Dedifferentiated amniotic fluid mesenchymal stem cell (primary cell): ENCODE results near the gene RALGPS1.

ENCODE experiments used
- DNase-seq: peaks from one replicate; pipeline ENCODE4 v3.0.0-alpha.2; 2016; ENCODE audit errors: extremely low spot score

Gene RALGPS1

DNA sequence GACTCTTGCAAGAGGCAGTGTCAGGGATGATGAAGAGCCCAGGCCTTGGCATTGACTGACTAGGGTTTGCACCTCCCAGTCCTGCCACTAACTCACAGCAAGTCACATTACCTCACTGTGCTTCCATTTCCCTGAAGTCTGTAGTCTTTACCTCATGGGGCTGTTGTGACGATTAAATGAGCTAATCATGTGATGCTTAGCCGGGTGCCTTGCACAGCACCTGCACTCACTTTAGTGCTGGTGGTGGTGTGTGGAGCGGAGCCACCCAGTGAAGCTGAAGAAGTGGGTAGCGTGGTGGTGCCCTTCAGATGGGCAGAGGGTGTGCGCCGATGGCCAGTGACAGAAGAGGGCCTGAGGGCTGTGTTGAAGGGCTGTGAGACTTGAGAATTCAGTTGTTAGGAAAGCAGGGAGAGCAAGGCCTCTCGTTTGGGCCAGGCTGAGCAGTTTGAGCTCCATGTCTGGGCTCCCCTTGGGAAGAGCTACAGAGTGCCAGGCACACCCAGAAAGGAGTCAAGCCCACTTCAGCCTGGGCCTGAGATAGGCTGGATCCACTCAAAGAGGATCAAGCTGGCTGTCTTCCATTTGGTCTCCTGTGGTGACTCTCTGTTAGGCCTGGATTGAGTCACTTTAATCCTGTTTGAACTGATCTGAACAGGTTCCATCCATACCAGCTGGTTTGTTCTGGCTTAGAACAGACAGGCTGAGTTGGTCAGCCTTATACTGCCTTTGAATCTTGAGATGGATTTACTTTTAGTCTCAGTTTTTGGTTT lies 42.5 kb downstream of the RALGPS1 start:
- DNase-seq: peak; percentile 39

DNA sequence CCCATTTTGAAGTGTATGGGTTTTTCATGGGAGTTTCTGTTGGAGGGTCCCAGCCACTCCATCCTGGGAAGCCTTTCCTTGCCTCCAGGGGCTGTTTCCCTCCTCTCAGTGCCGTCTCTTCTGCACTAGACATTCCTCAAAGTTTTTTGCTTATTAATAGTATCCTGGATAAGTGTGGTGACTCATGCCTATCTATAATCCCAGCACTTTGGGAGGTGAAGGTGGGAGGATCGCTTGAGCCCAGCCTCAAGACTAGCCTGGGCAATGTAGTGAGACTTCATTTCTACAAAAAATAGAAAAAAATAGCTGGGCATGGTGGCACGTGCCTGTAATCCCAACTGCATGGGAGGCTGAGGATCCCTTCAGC lies 43.1 kb downstream of the RALGPS1 start:
- DNase-seq: peak; percentile 49

DNA sequence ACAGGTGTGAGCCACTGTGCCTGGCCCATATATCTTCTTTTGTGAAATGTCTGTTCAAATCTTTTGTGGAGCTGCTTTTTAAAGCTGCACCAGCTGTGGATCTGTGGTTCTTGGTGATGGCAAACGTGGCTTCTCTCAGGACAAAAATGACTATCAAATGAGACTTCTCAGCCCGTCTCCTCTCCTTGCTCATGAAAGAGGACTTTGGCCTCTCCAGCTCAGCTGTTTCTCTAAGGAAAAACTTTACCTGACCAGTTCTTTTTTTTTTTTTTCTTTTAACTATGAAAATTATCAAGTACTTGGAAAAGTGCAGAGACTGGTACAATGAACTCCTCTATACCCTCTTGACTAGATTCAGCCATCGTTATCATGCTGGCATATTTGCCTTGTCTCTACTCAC lies 44.8 kb downstream of the RALGPS1 start:
- DNase-seq: no peak

DNA sequence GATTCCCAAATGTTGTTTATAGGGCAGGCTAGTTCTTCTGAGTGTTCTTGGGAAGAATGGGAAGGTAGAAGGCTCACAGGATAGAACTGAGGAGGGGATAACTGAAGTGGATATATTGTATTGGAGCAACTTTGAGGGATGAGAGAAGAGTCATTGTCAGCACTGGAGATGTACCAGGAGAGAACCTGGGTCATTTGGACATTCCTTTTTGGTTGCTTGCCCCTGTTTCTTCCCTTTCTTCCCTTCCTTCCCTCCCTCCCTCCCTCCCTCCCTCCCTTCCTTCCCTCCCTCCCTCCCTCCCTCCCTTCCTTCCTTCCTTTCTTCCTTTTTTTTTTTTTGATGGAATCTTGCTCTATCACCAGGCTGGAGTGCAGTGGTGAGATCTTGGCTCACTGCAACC lies 45.3 kb downstream of the RALGPS1 start:
- DNase-seq: no peak

DNA sequence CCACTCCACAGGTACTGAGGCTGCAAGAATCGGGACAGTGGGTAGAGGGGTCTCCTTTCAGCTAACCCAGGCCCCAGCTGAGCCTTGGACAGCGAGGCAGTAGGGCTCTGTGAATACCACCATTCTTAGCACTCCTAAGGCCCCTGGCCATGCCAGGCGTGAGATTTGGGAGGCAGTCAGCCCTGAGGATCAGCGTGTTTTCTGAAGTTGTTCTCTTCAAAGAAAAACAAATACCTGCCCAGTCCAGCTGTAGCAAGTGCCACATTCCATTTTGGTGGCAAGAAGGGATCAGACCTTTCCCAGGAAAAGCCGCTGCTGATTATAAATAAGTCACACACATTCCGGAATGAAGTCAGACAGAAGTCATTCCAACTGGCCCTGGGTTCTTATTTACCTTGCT lies 47.8 kb downstream of the RALGPS1 start:
- no peak for DNase-seq

DNA sequence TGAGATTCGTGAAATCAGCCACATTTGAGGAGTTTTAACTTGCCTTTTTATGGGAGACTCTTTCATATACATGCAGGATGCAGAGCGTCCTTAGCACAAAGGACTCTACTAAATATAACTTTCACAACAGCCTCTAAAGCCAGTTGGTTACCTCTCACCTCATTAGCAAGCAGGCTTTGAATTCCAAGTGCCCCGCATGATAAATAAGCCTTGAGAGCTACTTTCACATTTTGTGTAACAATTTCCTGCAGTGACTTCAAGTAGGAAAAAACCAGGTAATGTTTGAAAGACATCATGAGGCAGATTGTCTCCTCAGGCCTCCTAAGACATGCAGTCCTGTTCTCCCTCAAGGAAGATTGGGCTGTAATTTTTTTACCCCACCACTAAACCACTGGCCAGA lies 50.5 kb downstream of the RALGPS1 start:
- no peak for DNase-seq

DNA sequence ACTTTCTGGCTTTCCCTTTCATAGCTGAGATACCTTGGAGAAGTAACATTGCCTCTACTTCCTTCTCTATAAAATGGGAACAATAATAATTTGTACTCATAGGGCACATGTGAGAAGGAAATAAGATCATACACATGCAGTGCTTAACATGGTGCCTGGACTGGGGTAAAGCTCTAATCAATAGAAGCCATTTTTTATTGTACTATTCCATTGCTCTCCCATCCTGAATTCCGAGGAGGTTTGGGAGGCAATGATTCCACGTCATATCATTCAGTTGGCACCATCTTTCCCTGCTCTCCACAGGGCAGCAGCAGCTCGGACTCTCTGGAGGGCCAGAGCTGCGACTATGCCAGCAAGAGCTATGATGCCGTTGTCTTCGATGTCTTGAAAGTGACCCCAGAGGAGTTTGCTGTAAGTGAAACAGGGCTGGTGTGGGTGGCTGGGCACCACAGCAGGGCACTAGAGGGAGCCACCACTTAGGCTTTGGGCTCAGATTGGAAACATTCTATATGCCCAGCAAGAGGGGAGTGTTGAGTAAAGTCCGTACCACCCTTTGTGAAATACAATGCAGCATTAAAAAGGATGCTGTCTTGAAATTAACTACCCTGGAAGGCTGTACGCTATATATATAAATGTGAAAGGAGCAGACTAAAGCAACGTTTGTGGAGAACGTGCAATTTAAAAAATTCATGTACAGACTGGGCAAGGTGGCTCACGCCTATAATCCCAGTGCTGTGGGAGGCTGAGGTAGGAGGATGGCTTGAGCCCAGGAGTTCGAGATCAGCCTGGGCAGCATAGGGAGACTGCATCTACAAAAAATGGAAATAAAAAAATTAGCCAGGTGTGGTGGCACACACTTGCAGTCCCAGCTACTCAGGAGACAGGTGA lies 51.2 kb downstream of the RALGPS1 start:
- peak; percentile 25 for DNase-seq

DNA sequence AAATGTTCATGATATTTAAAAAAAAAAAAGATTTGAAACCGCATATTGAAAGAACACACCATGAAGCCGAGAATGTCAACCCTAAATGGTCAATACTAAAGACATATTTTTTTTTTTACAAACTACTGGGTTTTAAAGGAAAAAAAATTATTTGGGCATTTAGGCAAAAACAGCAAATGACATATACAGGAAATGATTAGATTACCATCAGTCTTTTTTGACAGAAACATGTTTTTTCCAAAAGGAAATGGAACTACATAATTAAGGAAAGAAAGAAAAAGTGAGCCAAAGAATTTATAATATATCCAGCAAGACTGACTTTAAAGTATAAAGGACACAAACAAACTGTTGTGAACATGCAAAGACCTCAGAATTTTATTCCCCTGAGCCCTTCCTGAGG lies 56.7 kb downstream of the RALGPS1 start:
- no peak for DNase-seq

DNA sequence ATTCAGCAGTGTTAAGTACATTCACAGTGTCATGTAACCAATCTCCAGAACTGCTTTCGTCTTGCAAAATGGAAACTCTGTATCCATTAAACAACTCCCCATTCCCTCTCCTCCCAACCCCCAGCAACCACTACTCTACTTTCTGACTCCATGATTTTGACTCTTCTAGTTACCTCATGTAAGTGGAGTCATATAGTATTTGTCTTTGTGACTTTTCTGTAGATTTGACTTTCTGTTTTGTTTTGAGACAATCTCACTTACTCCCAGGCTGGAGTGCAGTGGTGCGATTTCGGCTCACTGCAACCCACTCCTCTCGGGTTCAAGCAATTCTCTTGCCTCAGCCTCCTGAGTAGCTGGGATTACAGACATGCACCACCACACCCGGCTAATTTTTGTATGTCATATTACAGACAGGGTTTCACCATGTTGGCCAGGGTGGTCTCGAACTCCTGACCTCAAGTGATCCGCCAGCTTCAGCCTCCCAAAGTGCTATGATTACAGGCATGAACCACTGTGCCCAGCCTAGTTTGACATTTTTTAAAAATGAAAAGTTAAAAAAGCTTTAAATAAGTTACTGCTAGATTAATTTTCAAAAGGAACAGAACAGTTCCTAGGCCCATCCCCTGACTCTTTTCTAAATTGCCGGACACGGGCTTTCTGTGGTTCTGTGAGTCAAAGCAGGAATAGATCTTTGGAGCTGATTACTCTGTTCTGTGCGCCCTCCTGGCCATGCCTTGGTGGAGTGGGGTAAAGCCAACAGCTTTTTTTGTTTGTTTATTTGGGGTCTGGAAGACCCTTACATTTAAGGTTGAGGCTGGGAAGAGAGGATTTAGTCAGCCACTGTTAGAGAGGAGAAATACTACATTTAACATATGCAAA lies 59.3 kb downstream of the RALGPS1 start:
- no peak for DNase-seq

DNA sequence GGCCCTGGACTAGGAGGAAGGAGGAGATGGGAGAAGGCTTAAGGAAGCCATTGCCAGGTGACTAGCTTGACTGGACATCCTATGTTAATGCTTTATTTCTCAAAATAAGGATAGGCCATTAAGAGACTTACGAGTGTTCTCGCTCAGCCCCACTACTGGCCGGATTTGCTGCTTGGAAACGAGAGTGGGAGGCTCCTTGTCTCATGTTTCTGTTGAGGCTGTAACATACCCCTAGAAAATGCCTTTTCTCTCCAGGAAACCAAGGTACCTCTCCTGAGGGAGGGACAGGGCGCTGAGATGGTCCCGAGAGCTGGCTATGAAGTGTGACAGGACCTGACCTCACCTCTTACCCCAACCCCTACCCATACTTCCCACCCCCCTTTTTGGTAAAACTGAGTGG lies 60.0 kb downstream of the RALGPS1 start:
- no peak for DNase-seq

DNA sequence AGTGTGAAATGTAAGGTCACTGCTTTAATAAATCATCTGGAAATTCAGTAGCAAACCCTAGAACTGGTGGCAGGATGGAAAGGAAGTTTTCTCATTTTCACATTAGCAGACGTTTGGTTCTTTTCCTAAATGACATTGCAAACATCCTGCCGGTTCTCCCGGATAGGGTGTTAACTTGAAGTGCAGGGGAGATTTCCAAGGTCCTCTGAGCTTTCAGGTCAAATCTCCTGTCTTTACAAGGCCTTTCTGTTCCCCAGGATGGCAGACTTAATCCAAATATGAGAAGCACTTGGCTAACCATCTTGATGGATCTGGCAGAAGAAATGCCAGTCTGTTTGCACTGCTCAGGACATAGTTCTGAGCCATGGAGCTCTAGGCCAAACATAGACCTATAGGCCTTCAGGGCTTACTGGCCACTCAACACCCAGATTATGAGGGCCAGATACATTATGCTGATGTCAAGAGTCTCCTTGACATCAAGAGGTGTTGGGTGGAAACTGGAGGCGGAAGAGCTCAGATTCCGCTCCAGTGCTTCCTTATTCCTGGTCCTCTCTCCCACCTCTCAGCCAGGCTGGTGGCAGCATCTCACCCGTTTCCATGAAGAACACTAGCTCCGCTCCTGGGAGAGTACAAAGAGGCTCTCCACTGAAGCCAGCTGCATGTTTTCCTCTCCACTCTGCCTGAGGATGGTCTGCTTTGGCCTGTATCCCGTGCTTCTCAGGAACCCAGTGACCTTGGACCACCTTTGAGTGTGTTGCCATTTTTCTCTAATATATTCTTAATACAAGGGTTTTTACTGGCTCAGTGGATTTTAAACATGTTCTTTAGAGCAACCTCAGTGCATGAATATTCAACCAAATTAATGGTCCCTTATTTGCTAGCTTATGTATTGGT lies 61.0 kb downstream of the RALGPS1 start:
- DNase-seq: no peak

DNA sequence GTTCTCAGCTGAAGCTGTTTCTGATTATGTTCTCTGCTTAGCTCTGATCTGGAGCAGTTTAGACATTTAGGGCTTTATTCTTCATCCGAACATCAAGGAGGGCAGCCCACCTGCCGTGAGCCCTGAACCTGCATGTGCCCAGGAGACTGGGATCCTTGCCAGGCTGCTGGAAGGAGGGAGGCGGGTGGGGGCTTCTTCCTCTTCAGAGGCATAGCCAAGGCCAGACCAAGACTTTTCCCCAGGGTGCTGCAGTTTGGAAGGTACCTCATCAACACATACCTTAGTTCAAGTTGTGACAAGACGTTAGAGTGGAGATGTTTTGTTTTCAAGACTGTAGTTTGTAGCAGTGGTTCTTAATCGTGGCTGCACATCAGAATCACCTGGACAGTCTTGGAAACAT lies 64.9 kb downstream of the RALGPS1 start:
- no peak for DNase-seq

DNA sequence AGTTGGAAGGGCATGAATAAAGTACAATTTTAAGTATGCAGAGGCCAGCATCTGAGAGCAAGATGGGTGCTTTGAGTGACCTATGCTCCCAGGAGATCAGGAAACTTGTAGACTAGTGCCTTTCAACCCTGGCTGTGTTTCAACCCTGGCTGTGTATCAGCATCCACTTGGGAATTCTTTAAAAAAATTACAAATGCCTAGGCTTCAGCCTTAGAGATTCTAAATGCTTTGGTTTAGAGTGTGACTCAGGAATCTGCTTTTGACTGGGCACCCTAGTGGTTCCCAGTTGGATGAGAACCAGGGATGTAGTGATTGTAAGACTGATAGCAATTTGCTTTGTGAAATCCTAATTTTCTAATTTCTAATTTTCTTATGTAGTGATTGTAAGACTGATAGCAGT lies 65.6 kb downstream of the RALGPS1 start:
- no peak for DNase-seq

DNA sequence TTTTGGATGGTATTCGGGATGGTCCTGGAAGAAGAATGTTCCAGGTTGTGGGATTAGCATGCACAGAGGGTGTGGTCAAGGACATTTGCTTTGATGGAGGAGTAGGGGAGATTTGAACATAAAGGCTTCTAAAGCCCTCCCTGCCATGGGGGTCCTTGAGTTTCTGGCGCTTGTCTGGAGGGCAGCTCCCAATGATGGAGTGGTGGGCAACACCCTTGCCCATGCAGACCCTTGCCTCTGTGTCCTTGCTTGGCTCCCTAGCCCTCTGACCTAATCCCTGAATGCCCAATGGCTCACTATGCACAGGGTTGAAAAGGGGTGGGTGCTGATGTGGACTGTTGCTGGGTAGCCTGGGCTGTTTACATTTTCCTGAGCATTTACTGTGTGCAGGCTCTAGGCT lies 66.6 kb downstream of the RALGPS1 start:
- DNase-seq: no peak

DNA sequence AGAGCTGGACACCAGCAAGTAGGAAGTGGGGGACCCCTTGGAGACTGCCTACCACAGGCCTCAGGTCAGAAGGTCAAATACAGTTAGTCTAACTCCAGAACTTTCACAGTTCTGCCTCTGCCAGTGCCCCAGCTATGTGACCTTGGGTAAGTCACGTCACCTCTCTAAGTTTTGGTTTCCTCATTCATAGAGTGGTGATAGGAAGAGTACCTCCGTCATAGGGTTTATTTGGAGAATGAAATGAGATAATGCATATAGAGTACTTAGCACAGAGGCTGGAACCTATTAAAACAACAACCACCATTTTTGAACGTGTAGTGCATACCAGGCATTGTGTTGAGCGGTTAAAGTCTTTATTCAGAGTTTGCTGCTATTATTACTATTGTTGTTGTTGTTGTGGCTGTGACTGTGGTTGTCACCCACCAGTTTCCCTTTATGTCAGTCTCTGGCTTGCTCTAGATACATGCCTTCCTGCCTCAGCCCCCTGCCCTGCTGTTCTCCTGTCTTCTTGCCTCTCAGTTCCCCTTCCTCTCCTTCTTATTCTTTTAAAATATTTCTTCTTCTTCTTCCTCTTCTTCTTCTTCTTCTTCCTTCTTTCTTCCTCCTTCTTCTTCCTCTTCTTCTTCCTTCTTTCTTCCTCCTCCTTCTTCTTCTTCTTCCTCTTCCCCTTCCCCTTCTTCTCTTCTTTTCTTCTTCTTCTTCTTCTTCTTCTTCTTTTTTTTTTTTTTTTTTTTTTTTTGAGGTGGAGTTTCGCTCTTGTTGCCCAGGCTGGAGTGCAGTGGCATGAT lies 67.8 kb downstream of the RALGPS1 start:
- no peak for DNase-seq

DNA sequence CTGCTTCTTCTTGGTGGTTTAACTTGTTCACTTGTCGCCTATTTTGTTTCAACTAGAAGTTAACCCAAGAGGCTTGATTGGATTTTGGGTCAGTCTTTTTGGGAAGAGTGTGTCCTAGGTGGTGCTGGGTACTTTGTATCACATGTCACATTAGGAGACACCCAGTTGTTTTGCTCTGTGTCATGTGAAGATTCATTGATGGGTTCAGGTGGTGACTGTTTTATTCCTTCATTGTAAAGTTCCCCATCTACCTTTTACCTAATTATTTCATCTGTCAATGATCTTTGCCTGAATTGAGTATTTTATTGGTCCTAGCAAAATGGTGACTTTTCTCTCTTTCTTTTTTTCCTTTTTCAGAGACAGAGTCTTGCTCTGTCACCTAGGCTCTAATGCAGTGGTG lies 69.2 kb downstream of the RALGPS1 start:
- no peak for DNase-seq

DNA sequence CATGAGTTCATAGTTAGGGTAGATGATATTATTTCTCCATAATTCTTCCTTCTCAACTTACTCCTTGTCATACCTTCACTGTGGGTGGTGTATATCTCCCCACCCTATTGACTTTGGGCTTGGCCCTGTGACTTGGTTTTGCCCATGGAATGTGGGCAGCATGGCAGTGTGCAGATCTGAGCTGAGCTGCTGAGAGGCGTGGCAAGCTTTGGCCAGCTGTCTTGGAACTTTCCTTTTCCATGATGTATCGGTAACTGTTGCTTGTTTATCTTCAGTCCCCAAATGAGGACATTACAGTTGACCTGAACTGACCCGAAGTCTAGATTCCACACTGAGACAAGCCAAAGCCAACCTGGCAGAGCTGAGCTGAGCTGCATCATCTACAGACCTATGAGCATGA lies 70.4 kb downstream of the RALGPS1 start:
- DNase-seq: no peak

DNA sequence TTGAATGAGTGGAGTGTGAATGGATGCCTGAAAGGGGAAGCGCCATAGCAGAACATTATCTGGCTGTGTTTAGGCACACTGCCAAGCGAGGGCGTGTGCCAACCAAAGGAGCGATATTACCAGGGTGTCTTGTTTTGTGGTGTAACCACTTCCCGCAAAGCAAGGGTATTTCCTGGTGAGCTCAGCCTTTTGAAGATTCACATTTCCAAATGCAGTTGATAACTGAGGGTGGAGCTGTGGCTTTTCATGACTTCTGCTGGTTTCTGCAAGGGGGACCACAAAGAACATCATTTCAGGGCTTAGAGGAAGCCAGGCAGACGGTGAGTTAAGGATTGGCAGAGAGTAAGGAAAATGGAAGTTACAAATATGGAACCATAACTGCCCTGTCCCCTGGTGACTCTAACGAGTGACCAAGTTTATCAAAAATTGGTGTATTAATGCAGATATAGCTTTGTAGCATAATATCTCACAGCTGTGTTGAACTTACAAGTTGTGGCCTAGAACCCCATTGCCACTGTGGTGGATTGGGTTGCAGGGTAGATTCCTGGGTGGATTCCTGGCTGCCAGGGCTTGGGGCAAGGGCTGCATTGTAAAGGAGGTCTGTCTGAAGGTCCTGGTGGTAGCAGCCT lies 71.4 kb downstream of the RALGPS1 start:
- DNase-seq: no peak

DNA sequence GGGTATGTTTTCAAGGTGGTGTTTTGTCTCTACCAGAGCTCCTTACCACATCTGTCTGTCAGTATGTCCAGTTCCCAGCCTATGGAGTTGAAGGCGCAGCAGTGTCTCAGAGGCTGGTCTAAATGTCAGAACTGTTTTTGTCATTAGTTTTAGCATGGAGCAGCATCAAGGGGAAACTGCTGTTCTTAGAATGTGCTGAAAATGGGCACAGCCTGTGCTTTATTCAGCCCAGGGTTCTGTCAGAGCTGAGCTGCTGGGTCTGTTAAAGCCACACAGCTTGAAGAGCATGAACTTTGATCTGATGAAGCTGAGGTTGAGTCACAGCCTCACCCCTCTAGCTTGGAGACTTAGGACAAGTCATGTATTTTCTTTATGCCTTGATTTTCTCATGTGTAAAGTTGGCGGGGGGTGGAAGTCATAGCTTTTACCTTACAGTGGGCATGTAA lies 71.9 kb downstream of the RALGPS1 start:
- DNase-seq: no peak

DNA sequence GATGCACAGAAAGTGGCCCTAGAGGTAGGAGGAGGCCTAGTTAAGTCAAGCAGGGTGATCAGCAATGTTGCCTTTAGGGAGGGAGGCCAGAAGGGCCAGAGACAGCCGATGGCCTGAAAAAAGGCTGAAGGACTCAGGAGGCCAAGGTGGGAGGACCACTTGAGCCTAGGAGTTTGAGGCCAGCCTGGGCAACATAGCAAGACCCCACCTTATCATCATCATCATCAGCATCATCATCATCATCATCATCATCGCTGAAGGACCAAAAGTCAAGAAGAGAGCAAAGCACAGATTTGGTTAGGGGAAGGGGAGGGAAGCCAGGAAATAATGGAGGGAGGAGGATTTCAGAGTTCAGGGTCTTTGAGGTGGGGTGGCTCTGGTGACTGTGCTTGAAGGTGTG lies 74.3 kb downstream of the RALGPS1 start:
- no peak for DNase-seq
